Suprapubic skin (tissue), 4 donors: Measurements from ENCODE around the gene FAM177B.

Experiments
- EP300 ChIP-seq: sonication (generic); formaldehyde crosslinking; IDR thresholded peaks from one replicate; pipeline ENCODE4 v1.6.1; 2017; ENCODE audit warnings: antibody characterized with exemption
- POLR2A ChIP-seq, 2 donors: fragments of 450-650 bp; IDR thresholded peaks; one replicate each; pipeline ENCODE4 v1.6.1; 2017; ENCODE audit warnings: antibody characterized with exemption in 2 of 2, mild to moderate bottlenecking in 2 of 2, moderate library complexity in 2 of 2
- POLR2AphosphoS5 ChIP-seq, 3 donors: sonication (generic); formaldehyde crosslinking; IDR thresholded peaks; one replicate each; pipeline ENCODE4 v1.6.1; 2017; ENCODE audit warnings: antibody characterized with exemption in 3 of 3
- TF ChIP-seq, protein P1 (sequence below), 2 donors: fragments of 200-600 bp in 1 of 2; fragments of 450-650 bp in 1 of 2; sonication (generic) in 1 of 2; IDR thresholded peaks; one replicate each; pipeline ENCODE4 v1.5.1; 2016 to 2019; ENCODE audit warnings: antibody characterized with exemption in 2 of 2, mild to moderate bottlenecking in 1 of 2, moderate library complexity in 1 of 2

DNA sequence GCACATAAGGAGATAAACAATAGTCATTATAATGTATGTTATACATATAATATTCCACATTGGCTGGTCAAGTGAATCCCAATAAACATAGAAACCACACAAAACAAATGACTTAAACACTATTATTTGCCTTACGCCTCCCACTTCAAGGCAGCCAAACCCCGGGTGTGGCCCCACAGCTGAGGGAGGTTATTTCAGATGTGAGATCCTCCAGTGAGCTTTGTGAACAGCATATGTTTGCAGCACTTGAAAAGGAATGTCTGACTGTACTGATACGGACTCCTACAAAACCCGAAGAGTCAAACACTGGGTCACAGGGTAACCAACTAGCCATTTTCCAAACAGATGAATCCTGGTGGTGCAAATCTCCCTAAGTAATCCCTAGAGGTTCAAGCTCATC is 50.7 kb downstream of the FAM177B start:
- TF ChIP-seq, protein P1, sequence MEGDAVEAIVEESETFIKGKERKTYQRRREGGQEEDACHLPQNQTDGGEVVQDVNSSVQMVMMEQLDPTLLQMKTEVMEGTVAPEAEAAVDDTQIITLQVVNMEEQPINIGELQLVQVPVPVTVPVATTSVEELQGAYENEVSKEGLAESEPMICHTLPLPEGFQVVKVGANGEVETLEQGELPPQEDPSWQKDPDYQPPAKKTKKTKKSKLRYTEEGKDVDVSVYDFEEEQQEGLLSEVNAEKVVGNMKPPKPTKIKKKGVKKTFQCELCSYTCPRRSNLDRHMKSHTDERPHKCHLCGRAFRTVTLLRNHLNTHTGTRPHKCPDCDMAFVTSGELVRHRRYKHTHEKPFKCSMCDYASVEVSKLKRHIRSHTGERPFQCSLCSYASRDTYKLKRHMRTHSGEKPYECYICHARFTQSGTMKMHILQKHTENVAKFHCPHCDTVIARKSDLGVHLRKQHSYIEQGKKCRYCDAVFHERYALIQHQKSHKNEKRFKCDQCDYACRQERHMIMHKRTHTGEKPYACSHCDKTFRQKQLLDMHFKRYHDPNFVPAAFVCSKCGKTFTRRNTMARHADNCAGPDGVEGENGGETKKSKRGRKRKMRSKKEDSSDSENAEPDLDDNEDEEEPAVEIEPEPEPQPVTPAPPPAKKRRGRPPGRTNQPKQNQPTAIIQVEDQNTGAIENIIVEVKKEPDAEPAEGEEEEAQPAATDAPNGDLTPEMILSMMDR (IDR thresholded peaks at IDR 0.05) = no peak
- TF ChIP-seq POLR2AphosphoS5 (IDR thresholded peaks at IDR 0.05) (no peak), EP300 (no peak), POLR2A (IDR thresholded peaks at IDR 0.05) (no peak)
